ENCODE measurements around the gene OR1K1. TPM values are rescaled to one million over a fixed set of nuclear protein-coding genes. Genes with fewer than 3 reads are reported as not detected.

OR1K1 gene
- total RNA-seq, 1 donor from 2014 or later, result not detected

Other genes with a start within 250 kb of the OR1K1 start
- not detected for gene OR1N2, start 247.0 kb upstream of the OR1K1 start, total RNA-seq
- gene OR1L8, start 216.7 kb upstream of the OR1K1 start, total RNA-seq, result 0.74 TPM
- gene OR1Q1, start 185.4 kb upstream of the OR1K1 start, total RNA-seq, result not detected
- gene OR1B1, start 142.5 kb upstream of the OR1K1 start, total RNA-seq, result not detected
- gene OR1L1, start 138.4 kb upstream of the OR1K1 start, total RNA-seq, result not detected
- not detected for gene OR1L3, start 125.0 kb upstream of the OR1K1 start, total RNA-seq
- gene OR1L4, start 76.1 kb upstream of the OR1K1 start, total RNA-seq, result not detected
- gene OR1L6, start 57.8 kb upstream of the OR1K1 start, total RNA-seq, result not detected
- gene OR5C1, start 11.2 kb upstream of the OR1K1 start, total RNA-seq, result not detected
- 17.7 TPM for gene PDCL, start 28.5 kb downstream of the OR1K1 start, total RNA-seq
- 37.6 TPM for gene RC3H2, start 105.2 kb downstream of the OR1K1 start, total RNA-seq
- gene ZBTB6, start 113.2 kb downstream of the OR1K1 start, total RNA-seq, result 5.9 TPM
- gene ZBTB26, start 131.4 kb downstream of the OR1K1 start, total RNA-seq, result 7.9 TPM
- 60.2 TPM for gene RABGAP1, start 140.9 kb downstream of the OR1K1 start, total RNA-seq
- not detected for gene GPR21, start 233.5 kb downstream of the OR1K1 start, total RNA-seq

All from vagina (tissue), 1 donor.